Activated CD4-positive, alpha-beta T cell treated with anti-CD3 and anti-CD28 coated beads, Interleukin-2, Interleukin-4, amounts not matched to agents 100 ng/mL and 50 ng/mL, durations not matched to agents 16 hours and 8 hours (primary cell): ENCODE measurements around the gene KCNK7.
"Not testable (repeated sequence)": the region's sequence is repeated elsewhere in the genome, so short reads cannot be mapped to it uniquely, and the experiment has no call there.

Experiments
- DNase-seq: peaks from one replicate; pipeline ENCODE4 v3.0.0-alpha.2; 2020; ENCODE audit warnings: low spot score

The KCNK7 gene

GRCh38 chr11:65595543-65596281 lies at the start of gene KCNK7:
Gene KCNK7 (minus strand): TSS chr11:65595800. CDS start chr11:65595772, 28 bp downstream.
- no peak for DNase-seq

GRCh38 chr11:65644837-65645236 lies 49.2 kb upstream of the KCNK7 start:
- no peak for DNase-seq

- no peak for DNase-seq
Observed at GRCh38 chr11:65643971-65644370, 48.4 kb upstream of the KCNK7 start.

GRCh38 chr11:65642014-65642671 lies 46.5 kb upstream of the KCNK7 start:
- DNase-seq = no peak

GRCh38 chr11:65641297-65642013 lies 45.9 kb upstream of the KCNK7 start:
- no peak for DNase-seq

- peak; percentile 32 for DNase-seq
Observed at GRCh38 chr11:65640483-65641296, 45.1 kb upstream of the KCNK7 start.

GRCh38 chr11:65639623-65640482 lies 44.3 kb upstream of the KCNK7 start:
- peak; percentile 50 for DNase-seq

- DNase-seq = not testable (repeated sequence)
Observed at GRCh38 chr11:65639228-65639597, 43.6 kb upstream of the KCNK7 start.

GRCh38 chr11:65637794-65638419 lies 42.3 kb upstream of the KCNK7 start, which contains the start of gene SIPA1:
Gene SIPA1 (plus strand): TSS chr11:65638101. CDS start chr11:65640922, 2,821 bp downstream.
- DNase-seq = peak; percentile 69

- no peak for DNase-seq
Observed at GRCh38 chr11:65637032-65637557, 41.5 kb upstream of the KCNK7 start.

GRCh38 chr11:65636108-65637031 lies 40.8 kb upstream of the KCNK7 start:
- DNase-seq = no peak

GRCh38 chr11:65634905-65635731 lies 39.5 kb upstream of the KCNK7 start:
- DNase-seq = no peak

- no peak for DNase-seq
Observed at GRCh38 chr11:65634440-65634839, 38.8 kb upstream of the KCNK7 start.

- no peak for DNase-seq
Observed at GRCh38 chr11:65634109-65634436, 38.5 kb upstream of the KCNK7 start.

GRCh38 chr11:65633390-65634108 lies 37.9 kb upstream of the KCNK7 start:
- DNase-seq = no peak

GRCh38 chr11:65630215-65630614 lies 34.6 kb upstream of the KCNK7 start:
- DNase-seq = no peak

- no peak for DNase-seq
Observed at GRCh38 chr11:65629579-65629978, 34.0 kb upstream of the KCNK7 start.

GRCh38 chr11:65627202-65627601 lies 31.6 kb upstream of the KCNK7 start:
- no peak for DNase-seq
